HG03460 (cell line): ENCODE results near the gene OR6C3.
"Not testable (repeated sequence)": the region's sequence is repeated elsewhere in the genome, so short reads cannot be mapped to it uniquely, and the experiment has no call there.

Experiments
- ATAC-seq: cut with Tn5 transposase; IDR thresholded peaks from one replicate; pipeline ENCODE4 v1.9.1; 2021; ENCODE audit not compliant: unreplicated experiment

OR6C3 gene

DNA sequence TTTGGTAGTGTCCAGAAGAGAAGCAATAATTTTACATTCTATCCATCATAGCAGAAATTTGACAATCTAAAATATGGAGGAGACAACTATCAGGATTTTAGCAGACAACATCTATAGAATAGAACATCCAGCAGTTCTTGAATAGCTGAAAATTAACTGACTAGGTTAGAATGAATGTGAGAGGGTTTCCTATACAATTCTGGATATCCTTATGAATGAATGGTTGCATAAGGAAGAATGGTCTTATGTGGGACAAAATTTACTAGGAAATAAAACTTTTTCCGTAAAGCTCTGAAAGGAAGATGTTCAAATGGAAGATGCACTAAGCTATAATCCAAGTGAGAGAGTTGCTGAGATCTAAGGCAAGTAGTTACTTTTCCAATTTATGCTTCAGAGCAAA lies at the start of gene OR6C3:
Gene OR6C3, plus strand, starts transcription at position 301 of the 400 bp plus-strand sequence. CDS start 955 bp downstream, outside the sequence.
- no peak for ATAC-seq

DNA sequence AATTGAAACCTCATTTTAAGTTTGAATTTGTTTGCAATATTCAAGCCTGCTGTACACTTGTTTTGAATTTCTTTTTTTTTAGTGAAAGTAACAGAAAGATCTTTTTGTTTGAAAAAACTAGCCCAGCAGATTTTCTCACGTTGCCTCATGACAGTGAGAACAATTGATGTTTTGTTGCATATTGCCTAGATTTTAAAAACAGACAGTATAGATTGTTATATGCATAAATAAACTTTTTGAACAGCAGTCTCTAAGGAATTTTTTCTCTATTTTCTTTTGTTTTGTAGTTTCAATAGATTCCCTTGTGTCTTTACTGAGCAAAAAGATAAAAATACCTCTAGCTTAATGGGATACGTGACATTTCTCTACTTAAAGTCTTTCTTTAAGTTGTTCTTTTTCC lies 49.6 kb upstream of the OR6C3 start:
- ATAC-seq, result no peak

- no peak for ATAC-seq
Observed at GRCh38 chr12:55289999-55290398, 40.5 kb upstream of the OR6C3 start.

GRCh38 chr12:55296469-55296868 lies 34.1 kb upstream of the OR6C3 start, which contains the start of gene OR6C6:
TSS of gene OR6C6 (minus strand) at chr12:55296569. CDS start at chr12:55295232, 1,337 bp downstream.
- ATAC-seq, result no peak

DNA sequence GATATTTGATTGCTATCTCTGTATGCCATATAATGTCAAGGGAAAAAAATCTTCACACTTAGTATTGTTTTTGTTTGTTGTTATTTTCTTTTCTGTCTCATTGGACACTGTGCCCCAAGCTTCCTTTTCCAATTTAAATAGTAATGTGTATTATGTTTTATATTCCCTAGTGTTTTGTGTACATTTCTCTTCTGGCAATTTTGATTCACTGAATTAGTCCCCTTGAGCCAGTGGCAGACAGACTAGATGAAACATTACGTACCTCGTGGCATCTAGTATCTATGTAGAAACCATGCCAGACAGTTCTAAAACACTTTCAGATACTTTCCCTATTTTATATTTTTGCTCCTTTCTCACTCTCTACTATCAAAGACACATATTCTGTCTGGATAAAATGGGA lies 16.5 kb upstream of the OR6C3 start, which contains the start of gene OR6C1:
Gene OR6C1, plus strand, starts transcription at position 301 of the 400 bp plus-strand sequence. CDS start 6,257 bp downstream, outside the sequence.
- ATAC-seq, result no peak

DNA sequence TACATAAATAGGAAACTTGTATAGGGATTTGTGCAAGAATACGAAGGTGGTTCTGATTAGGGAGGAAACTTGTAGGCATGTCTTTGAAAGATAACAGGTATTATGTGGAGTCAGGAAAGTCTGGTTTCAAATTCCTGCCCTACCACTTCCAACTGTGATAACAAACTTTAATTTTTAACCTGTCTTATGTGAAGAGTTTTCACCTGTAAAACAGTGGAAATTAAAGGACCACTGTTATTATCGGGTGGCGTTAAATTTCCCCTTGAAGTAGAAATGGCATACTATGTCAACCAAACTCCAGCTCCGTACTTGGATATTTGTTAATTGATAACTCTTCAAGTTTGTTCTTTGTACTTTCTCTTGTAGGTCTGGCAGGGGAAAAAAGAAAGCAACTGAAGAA lies 10.3 kb upstream of the OR6C3 start:
- ATAC-seq, result no peak

DNA sequence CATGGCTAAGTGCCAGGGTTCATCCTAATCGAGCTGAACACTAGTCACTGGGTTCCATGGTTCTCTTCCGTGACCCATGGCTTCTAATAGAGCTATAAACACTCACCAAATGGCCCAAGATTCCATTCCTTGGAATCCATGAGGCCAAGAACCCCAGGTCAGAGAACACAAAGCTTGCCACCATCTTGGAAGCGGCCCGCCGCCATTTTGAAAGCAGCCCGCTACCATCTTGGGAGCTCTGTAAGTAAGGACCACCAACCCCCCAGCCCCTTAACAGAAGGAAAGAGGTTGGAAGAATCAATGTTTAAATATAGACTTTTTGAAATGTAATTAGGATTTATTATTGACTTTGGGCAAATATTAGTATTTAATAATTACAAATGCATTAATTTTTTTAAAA lies 4.7 kb upstream of the OR6C3 start:
- ATAC-seq, result not testable (repeated sequence)

- no peak for ATAC-seq
Observed at GRCh38 chr12:55336002-55336401, 5.5 kb downstream of the OR6C3 start.

GRCh38 chr12:55355338-55355737 lies 24.8 kb downstream of the OR6C3 start:
- ATAC-seq, result not testable (repeated sequence)

DNA sequence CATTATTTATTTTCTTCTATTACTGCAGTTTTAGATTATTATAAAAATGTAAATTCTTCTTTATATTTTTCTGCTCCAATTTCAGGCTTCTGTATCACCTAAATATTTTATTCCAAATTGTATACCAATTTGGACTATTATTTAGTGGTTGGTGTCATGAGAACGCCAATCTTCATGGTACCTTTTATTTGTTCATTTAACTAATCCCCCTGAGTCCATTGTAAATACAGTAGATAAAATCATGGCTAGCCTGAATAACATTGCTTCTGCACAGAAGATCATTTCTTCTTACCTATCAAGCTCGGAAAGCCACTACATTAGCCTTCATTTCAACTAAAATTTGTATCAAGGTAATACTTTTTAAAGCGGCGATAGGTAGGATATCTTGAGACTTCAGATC lies 32.1 kb downstream of the OR6C3 start, which contains the start of gene OR6C75:
Gene OR6C75, plus strand, starts transcription at position 301 of the 400 bp plus-strand sequence. CDS start 2,136 bp downstream, outside the sequence.
- ATAC-seq, result no peak

DNA sequence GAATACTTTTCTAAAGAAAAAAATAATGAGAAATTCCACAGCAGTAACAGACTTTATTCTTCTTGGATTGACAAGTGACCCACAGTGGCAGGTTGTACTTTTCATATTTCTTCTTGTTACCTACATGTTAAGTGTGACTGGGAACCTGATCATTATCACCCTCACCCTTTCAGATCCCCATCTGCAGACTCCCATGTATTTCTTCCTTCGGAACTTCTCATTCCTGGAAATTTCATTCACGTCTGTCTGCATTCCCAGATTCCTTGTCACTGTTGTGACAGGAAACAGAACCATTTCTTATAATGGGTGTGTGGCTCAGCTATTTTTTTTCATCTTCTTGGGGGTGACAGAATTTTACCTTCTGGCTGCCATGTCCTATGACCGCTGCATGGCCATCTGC lies 34.5 kb downstream of the OR6C3 start:
- no peak for ATAC-seq

GRCh38 chr12:55372521-55372920 lies 42.0 kb downstream of the OR6C3 start:
- ATAC-seq, result no peak
